Activated CD4-positive, alpha-beta T cell treated with anti-CD3 and anti-CD28 coated beads, Interleukin-2, amount 50 U/mL, for 1 hour (primary cell): ENCODE results near the gene RFTN1.

ENCODE experiments used
- DNase-seq: peaks from one replicate; pipeline ENCODE4 v3.0.0-alpha.2; 2020

Gene RFTN1

GRCh38 chr3:16513141-16514020 lies at the start of gene RFTN1:
TSS of gene RFTN1 (minus strand) at chr3:16513699. CDS start at chr3:16493869, 19,830 bp downstream.
- DNase-seq: peak; percentile 45

- DNase-seq: no peak
These were observed 46.3 kb upstream of the RFTN1 start for GRCh38 chr3:16559653-16560365.

DNA sequence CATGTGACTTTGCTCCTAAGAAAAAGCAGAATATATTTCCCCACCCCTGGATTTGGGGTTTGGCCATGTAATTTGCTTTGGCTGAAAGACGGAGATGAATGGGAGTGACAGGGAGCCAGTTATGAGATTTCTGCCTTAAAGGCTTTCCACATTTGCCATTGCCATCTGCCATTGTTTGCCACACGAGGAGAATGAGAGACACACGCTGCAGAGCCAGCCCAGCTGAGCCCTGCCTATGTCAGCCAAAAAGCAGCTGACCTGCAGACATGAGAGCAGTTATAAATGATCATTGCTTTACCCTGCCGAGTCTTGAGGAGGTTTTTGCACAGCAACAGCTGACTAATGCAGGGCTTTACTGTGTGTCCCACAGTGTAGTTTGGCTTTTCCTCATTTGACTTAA lies 40.6 kb upstream of the RFTN1 start:
- DNase-seq: no peak

- no peak for DNase-seq
These were observed 39.3 kb upstream of the RFTN1 start for GRCh38 chr3:16552757-16553156.

- DNase-seq: no peak
These were observed 38.0 kb upstream of the RFTN1 start for GRCh38 chr3:16551342-16551976.

DNA sequence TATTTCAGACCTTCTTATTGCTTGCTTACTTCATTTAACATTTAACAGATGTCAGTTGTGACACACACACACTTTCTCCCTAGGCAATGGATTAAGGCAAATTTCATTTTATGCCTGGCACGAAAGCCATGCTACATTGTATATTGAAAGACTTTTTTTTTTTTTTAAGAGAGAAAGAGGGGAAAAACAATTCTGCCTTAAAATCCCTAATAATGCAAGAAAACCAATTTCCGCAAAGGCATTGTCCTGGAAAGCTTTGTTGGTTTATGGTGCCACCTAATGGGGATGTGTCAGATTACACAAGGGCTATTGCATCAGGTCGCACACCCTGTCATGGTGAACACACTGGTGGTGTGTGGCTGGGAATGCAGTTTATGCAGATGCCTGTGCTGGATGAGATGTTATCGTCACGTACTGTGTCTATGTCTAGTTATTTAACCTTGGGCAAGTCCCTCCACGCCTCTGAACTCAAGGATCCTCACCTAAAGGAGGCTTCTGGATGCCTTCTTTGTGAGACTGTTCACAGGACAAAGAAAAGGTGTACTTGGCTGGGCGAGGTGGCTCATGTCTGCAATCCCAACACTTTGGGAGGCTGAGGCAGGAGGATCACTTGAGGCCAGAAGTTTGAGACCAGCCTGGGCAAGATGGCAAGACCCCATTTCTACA lies 37.3 kb upstream of the RFTN1 start:
- DNase-seq: peak; percentile 63

DNA sequence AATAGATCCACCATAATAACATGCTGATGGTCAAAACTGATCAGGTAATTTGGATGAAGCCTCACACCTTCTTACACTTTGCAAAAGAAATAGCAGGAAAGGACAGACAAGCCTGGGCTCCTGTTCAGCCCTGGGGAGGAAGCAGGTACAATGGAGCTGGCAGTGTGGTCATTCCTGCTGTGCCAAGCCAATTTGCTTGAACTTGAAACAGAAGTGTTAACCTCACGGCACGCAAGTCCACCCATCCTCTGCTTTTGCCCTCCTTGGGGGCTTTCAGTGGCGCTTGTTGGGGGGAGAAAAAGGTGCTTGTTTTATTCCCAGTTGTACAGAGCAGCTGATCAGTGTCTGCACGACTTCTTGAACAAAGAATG lies 36.8 kb upstream of the RFTN1 start:
- no peak for DNase-seq

DNA sequence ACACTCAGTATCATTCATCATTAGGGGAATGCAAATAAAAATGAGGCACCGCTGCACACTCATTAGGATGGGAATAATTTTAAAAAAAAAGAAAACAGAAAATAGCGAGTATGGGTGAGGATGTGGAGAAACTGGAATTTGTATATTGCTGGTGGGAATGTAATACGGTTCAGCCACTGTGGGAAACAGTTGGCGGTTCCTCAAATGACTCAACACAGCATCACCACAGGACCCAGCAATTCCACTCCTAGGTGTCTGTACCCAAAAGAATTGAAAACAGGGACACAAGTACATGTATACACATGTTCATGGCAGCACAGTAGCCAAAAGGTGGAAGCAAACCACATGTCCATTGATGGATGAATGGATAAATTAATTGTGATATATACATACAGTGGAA lies 35.2 kb upstream of the RFTN1 start:
- DNase-seq: no peak

GRCh38 chr3:16547561-16548357 lies 34.3 kb upstream of the RFTN1 start:
- no peak for DNase-seq

DNA sequence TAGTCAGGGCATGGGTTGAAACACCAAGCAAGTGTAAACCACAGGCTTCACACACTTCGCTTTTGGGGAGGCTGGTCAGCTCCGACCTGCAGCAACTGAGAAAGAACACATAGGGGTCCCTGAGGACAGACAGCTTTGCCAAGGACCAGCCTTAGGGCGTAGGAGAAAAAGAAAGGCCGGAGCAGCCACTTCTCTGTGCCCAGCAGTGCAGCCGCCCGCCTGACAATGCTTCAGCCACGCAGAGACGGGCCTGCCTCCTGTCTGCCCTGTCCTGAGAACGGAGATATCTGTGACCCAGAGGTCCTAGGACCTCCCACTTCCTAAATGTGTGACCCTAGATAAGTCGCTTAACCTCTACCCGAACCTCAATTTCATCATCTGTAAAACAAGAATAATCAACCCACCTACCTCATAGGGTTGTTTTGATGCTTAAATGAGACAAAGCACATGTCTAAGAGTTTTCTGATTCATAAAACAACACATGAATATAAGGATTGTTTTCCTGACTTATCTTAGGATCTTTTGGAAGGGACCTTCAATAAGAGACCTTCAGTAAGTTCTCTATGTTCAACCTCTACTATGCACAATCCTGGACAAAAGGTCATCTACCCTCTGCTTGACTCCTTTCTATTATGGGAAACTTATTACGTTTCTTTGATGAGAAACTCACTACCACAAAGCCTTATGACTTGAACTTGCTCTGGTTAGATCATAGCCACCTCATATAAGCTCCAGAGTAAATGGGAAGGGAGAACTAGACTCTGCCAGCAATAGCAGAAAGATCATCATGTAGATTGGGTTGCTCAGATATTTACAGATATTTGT lies 32.9 kb upstream of the RFTN1 start:
- no peak for DNase-seq

DNA sequence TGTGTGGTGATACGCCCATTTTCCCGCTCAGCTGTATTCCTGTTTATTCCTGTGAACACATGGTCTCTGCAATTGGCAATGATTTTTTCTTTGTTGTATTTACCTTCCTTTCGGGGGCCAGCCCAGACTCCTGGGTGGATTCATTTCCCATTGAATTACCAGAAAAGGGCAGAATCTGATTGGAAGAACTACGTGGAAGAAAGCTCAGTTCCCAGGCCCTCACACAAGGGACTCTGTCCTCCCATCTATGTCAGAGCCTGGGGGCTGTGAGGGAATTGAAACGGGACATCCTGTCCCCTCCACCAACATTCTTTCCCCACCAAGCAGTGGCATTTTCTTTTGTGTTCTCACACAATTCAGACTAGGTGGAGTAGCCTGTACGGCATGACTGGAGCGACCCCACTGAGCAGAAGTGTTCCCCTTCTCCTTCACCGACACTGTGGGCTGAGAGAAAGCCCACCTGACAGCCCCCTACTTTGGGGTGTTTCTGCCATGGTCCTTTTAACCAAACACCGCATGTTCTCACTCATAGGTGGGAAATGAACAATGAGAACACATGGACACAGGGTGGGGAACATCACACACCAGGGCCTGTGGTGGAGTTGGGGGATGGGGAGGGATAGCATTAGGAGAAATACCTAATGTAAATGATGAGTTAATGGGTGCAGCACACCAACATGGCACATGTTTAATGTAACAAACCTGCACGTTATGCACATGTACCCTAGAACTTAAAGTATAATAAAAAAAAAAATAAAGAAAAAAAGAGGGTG lies 32.1 kb upstream of the RFTN1 start:
- DNase-seq: no peak

DNA sequence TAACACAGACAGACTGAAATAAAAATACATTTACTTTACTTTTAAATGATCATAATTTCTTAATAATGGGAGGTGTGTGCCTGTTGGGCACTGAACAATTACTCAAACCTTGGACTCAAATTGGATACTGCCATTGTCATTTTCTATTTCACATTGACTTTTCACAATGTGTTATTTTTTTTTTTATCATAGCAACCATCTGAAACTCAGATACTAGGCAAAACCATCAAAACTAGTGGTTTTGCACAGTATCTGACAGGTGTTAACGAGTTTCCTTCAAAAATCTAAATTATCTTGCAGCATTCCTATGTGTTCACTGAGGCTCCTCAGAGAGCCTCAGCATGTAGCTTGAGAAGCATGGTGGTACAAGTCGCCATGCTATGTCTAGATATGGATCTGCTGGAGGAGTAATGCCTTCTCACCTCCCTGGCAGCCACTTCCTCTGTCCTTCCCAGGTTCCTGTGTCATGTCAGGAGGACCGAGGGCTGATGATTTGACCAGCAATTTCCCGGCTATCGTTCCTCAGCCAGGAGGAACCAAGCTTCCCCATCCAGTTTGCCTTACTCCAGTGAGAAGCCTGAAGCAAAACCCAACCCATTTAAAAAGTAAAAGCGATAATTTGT lies 29.9 kb upstream of the RFTN1 start:
- DNase-seq: no peak

GRCh38 chr3:16538507-16538906 lies 25.0 kb upstream of the RFTN1 start:
- no peak for DNase-seq

DNA sequence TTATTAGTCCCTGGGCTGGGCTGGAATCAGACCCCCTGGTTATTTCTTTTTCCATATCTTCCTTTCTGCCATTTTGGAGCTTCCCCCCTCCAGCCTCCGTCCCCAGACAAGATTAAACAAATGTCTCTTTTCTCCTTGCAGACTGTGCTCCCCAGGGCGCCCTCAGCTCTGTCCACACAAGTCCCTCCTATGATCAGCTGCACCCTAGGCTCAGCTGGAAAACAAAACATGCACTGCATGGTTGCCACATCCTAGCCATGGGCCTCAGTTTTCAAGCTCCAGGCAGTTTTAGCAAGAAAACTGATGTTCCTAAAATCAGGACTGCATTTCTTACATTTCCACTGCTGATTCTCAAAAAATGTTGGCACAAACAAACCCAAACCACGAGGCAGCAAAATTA lies 23.5 kb upstream of the RFTN1 start:
- no peak for DNase-seq

DNA sequence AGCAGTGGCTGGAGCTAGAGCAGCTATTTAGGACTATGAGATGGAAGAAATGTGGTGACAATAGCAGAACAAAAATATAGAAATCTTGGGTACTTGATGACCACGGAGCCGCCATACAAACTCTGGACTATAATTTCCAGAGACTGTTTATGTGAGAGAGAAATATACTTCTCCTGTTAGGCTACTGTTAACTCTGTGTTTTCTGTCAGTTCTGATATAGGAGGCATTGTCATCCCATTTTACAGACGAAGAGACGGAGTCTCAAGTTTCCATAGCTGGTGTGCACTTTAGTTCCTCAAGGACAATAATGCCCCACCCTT lies 22.8 kb upstream of the RFTN1 start:
- DNase-seq: no peak

- DNase-seq: no peak
These were observed 21.3 kb upstream of the RFTN1 start for GRCh38 chr3:16534640-16535262.

GRCh38 chr3:16533928-16534574 lies 20.6 kb upstream of the RFTN1 start:
- no peak for DNase-seq

DNA sequence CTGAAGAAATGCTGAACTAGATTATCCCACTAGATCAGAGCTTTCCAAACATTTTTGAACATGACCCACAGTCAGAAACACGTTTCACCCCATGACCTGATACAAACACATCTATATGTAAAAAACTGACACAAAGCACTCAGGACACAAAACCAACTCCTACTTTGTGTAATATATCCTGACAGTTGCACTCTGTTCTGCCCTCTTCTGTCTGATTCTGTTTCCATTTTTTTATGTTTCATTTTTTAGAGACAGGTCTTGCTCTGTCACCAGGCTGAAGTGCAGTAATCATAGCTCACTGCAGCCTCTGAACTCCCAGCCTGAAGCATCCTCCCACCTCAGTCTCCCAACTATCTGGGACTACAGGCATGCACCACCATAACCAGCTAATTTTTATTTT lies 15.8 kb upstream of the RFTN1 start:
- DNase-seq: no peak

GRCh38 chr3:16528581-16528993 lies 15.1 kb upstream of the RFTN1 start:
- no peak for DNase-seq
